Mesenteric fat pad (tissue), 1 donor: Measurements from ENCODE around the gene GPC6. TPM values are rescaled to one million over a fixed set of nuclear protein-coding genes. Genes with fewer than 3 reads are reported as not detected.

ENCODE experiments used
- DNase-seq: peaks from one replicate; pipeline ENCODE4 v3.0.0-alpha.2; 2020; ENCODE audit warnings: low spot score
- total RNA-seq: library from RNA; stranded (reverse); fragmentation: NEBNext Ultra II Directional; extraction: Animal tissue kit (Norgen Biotek cat#: 25700); gene quantifications from one replicate; pipeline ENCODE4 v1.2.1, GENCODE V29; 2021
- donor health status: DM: yes; HTN: yes; CAD: no.

The GPC6 gene
- total RNA-seq, 1 donor from 2014 or later, result 23.1 TPM

DNA sequence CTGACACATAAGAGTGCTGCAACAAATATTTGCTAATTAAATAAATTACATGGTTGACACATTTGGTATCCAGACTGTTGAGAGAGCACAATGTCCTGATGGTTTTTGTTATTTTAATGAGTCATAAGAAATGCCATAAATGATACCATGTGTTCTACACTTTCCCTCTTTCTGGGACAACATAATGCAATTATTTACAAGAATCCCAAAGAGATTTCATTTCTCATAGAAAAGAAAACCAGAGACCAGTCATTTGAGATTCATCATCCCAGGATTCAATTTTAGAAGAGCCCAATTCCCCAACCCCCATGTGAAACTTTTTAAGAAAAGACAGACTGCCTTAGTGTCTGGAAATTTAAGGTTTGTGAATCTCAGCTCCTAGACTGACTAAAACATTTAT lies 853.3 kb downstream of the GPC6 start:
- no peak for DNase-seq

DNA sequence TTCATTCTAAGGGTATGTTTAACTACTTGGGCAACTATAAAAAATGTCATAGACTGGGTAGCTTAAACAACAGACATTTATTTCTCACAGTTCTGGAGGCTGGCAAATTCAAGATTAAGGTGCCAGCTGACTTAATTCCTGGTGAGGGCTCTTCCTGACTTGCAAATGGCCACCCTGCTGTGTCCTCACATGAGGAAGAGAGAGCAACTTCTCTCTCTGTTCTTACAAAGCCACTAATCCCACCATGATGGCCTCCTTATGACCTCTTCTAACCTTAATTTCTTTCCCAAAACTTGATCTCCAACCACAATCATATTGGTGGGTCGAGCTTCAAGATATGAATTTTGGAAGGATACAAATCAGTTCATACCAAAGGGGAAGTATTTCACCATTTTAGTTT lies 853.9 kb downstream of the GPC6 start:
- DNase-seq, result no peak

DNA sequence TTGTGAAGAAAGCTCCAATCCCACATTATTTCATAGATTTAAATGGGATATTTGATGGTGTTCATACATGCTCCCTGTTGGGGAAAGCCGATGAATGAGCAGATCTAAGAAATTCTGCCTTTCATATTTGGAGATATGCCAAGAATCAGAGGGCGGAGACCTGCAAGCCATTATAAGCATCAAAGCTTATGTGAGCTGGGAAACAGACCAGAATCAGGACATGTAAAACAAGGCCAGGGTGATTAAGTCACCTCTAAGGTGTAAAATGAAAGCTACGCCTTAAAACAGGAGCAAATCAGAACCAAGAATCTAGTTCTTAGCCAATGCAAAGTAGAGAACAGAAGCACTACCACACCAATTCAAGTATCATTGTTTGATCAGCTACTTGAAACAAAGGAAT lies 860.5 kb downstream of the GPC6 start:
- DNase-seq, result no peak

- DNase-seq, result no peak
These were observed 862.1 kb downstream of the GPC6 start for GRCh38 chr13:94088742-94089141.

DNA sequence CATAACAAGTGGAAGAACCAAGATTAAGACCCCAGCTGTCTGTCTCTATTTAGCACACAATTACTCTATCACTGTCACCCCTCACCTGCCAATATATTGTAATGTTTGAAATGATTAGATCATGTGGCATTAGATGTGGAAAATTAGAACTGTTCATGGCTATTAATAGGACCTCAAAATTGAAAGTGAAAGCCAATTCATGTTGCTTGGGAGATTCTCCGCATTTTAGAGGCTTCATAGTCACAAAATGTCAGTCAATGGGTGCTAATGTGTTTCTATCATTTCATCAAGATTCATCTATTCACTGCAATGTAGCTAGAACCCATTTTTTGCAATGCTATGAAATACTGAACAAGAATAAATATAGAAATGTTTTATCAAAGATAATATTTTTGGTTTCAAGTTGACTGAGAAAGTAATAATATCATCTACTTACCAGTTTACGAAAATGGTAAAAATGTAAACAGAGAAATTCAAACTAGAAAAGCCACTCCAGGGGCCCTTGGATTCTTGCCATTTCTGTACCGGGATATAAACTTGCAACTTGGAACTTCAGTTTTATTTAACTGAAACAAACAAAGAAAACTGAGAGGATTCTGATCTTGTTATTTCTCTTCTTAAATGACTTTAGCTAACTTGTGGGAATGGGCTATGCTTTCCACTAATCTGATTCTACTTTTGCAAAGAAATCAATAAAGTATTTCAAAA lies 864.3 kb downstream of the GPC6 start:
- no peak for DNase-seq

- no peak for DNase-seq
These were observed 867.2 kb downstream of the GPC6 start for GRCh38 chr13:94093652-94094315.

GRCh38 chr13:94109715-94110374 lies 883.2 kb downstream of the GPC6 start:
- DNase-seq, result no peak

DNA sequence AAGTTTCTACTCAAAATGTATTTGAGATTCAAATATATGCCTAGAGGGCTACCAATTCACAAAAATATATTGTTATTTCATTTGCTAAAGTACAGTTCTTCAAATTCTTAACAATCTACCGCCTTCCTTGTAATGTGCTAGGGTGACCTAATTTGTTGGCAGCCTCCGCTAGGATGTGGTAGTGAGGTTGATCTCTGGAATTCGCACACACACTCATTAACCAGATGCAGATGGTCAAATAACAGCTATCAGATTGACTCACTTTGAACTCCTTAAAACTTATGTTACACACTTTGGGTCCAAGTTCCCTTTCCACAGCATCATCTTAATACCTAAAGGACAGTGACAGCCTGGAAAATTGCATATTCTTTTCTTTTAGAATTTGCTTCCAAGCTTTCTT lies 885.6 kb downstream of the GPC6 start:
- DNase-seq, result no peak

- no peak for DNase-seq
These were observed 886.1 kb downstream of the GPC6 start for GRCh38 chr13:94112731-94113130.

DNA sequence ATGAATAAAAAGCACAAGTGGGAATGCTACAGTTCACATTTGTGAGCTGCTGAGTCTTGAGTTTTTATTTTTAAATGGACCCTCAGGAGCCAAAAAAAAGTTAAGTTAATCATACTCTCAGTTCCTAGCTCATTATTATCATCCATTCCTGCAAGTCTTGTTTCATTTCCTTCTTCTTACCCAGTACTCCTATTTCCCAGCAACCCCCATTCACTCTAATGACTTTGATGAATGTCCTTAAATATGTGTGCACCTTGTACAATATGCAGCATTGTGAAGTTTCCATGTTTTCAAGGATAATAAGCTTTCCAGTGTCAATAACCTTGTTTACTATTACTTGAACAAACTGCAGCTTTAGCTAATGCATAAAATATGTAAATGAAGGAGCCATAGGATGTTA lies 886.6 kb downstream of the GPC6 start:
- DNase-seq, result no peak

DNA sequence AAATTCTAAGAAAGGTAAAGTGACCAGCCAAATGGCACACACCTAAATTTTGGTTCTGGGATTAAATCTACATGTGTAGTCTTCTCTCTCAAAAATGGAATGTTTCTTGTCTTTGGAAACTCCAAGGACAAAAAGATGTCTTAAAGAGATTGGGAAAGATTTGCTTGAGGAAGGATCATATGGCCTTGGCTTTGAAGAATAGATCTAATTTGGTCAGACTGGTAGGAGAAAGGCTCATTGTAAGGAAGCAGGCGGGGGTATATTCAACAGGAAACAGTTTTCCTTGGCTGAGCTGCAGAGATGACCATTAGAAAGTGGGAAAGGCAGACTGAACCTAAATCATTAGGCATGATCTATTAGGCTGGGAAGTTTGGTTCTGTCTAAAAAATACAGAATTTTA lies 887.6 kb downstream of the GPC6 start:
- DNase-seq, result no peak

DNA sequence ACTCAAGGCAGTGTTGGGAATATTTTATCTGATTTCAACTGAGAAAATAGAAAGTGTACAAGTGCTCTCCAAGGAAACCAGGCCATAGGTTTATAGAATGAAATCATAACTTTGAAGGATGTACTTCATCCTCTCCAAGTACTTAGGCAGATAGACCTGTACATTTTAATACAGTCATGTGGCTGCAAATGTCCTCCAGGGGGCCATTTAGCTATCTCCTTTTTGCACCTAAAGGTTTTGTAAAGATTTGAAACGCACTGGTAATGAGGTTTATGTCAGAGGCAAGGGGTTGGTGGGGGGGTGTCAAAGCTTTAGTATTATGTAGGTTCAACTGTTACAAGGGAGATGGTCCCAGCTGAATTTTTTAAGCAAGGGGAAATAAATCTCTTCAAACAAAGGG lies 888.4 kb downstream of the GPC6 start:
- no peak for DNase-seq

- no peak for DNase-seq
These were observed 892.8 kb downstream of the GPC6 start for GRCh38 chr13:94119360-94119936.

- DNase-seq, result no peak
These were observed 894.3 kb downstream of the GPC6 start for GRCh38 chr13:94120878-94121277.

GRCh38 chr13:94121686-94122085 lies 895.1 kb downstream of the GPC6 start:
- no peak for DNase-seq

- DNase-seq, result no peak
These were observed 895.8 kb downstream of the GPC6 start for GRCh38 chr13:94122300-94122915.

- no peak for DNase-seq
These were observed 897.0 kb downstream of the GPC6 start for GRCh38 chr13:94123557-94123956.

- no peak for DNase-seq
These were observed 901.8 kb downstream of the GPC6 start for GRCh38 chr13:94128430-94128829.

- no peak for DNase-seq
These were observed 902.9 kb downstream of the GPC6 start for GRCh38 chr13:94129490-94129894.

- DNase-seq, result no peak
These were observed 912.2 kb downstream of the GPC6 start for GRCh38 chr13:94138831-94139230.

- DNase-seq, result no peak
These were observed 912.9 kb downstream of the GPC6 start for GRCh38 chr13:94139393-94139995.
